ENCODE data around the gene KRT82.

KRT82 gene

GRCh38 chr12:52404951-52405350 is 1.2 kb downstream of the KRT82 start:
- DNase-seq, result no peak

GRCh38 chr12:52403561-52403960 is 2.6 kb downstream of the KRT82 start:
- DNase-seq, result no peak

GRCh38 chr12:52402873-52403540 is 3.1 kb downstream of the KRT82 start:
- no peak for DNase-seq

- DNase-seq, result no peak
These were observed 3.8 kb downstream of the KRT82 start for GRCh38 chr12:52402377-52402776.

GRCh38 chr12:52401926-52402325 is 4.2 kb downstream of the KRT82 start:
- no peak for DNase-seq

- no peak for DNase-seq
These were observed 4.6 kb downstream of the KRT82 start for GRCh38 chr12:52401526-52401925.

GRCh38 chr12:52400906-52401305 is 5.2 kb downstream of the KRT82 start:
- no peak for DNase-seq

GRCh38 chr12:52399756-52400155 is 6.4 kb downstream of the KRT82 start:
- DNase-seq, result no peak

GRCh38 chr12:52398176-52398575 is 8.0 kb downstream of the KRT82 start:
- no peak for DNase-seq

GRCh38 chr12:52396656-52397055 is 9.5 kb downstream of the KRT82 start:
- no peak for DNase-seq

GRCh38 chr12:52395761-52396434 is 10.2 kb downstream of the KRT82 start:
- DNase-seq, result peak; percentile 5 to 12

GRCh38 chr12:52394836-52395405 is 11.2 kb downstream of the KRT82 start:
- DNase-seq, result no peak

- no peak for DNase-seq
These were observed 13.6 kb downstream of the KRT82 start for GRCh38 chr12:52392465-52393007.

- DNase-seq, result peak; percentile 86 to 89
These were observed 14.5 kb downstream of the KRT82 start for GRCh38 chr12:52391618-52392002.

- peak in 1 of 2 experiments; percentile 17 for DNase-seq
These were observed 15.2 kb downstream of the KRT82 start for GRCh38 chr12:52390739-52391617.

GRCh38 chr12:52389313-52390207 is 16.6 kb downstream of the KRT82 start:
- DNase-seq, result no peak

- no peak for DNase-seq
These were observed 18.3 kb downstream of the KRT82 start for GRCh38 chr12:52387859-52388258.

GRCh38 chr12:52385226-52385702 is 20.9 kb downstream of the KRT82 start, which contains the start of gene KRT84:
TSS of gene KRT84 (minus strand) at chr12:52385652. CDS start at chr12:52385585, 67 bp downstream.
- no peak for DNase-seq

- DNase-seq, result no peak
These were observed 22.8 kb downstream of the KRT82 start for GRCh38 chr12:52383331-52383730.

GRCh38 chr12:52382854-52383253 is 23.3 kb downstream of the KRT82 start:
- DNase-seq, result no peak

GRCh38 chr12:52381206-52381605 is 24.9 kb downstream of the KRT82 start:
- DNase-seq, result no peak

- no peak for DNase-seq
These were observed 25.9 kb downstream of the KRT82 start for GRCh38 chr12:52380271-52380694.
